CD4-positive, alpha-beta T cell treated with Interferon gamma for 1 hour (primary cell): ENCODE data around the gene DNAJC27.
A peak's percentile ranks its signal among the peaks of the same experiment; 100 is the strongest.
"Not testable (repeated sequence)": the region's sequence is repeated elsewhere in the genome, so short reads cannot be mapped to it uniquely, and the experiment has no call there.

Experiments used
- DNase-seq: peaks from one replicate; pipeline ENCODE4 v3.0.0-alpha.2; 2020

DNAJC27 gene

DNA sequence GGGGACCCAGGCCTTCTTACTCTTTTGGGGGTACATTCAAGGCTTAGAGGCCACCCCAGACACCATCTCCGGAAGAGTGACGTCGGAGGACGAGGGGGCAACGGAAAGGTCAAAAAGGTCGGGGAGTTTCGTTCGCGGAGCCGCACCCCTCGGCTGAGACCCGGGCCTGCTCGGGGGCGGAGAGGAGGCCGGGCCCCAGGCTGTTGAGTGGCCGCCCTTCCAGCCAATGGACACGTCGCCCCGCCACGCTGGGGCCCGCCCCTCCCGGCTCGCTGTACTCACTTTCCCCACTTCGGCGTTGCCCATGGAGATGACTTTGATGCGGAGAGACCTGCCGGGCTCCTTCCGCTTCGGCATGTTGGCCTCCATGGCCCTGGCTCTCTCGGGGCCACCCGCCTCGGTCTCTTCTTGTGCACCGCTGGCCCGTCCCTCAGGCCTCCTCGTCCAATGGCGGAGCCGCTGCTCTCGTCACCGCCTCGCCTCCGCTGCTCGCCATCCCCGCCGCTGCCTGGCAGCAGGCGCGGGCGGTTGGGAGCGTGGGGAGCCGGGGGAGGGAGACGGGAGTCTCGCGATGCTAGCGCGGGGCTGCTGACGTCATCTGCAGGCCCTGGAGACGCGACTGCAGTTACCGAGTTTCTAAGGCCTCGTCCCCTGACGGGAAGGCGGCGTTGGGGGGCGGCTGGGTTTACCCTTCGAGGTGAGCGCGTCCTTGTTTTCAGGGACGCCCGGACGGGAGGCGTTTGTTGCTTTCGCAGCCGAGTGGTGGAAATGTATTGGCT is at the start of gene DNAJC27:
TSS of gene DNAJC27 (minus strand) at position 420 of the 779 bp plus-strand sequence. CDS start at position 369, 51 bp downstream.
- DNase-seq = peak; percentile 98

DNA sequence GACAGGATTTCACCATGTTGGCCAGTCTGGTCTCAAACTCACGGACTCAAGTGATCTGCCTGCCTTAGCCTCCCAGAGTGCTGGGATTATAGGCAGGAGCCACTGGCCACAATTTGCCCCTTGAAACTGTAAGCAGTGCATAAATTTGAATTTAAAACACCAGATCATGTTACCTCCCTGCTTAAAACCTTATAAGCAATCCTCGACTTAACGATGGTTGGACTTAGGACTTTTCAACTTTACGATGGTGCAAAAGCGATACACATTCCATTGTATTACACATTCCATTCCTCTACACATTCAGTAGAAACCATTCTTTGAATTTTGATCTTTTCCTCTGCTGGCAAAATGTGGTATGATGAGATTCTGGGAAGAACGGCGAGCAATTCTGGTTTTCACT is 46.9 kb upstream of the DNAJC27 start:
- DNase-seq = no peak

DNA sequence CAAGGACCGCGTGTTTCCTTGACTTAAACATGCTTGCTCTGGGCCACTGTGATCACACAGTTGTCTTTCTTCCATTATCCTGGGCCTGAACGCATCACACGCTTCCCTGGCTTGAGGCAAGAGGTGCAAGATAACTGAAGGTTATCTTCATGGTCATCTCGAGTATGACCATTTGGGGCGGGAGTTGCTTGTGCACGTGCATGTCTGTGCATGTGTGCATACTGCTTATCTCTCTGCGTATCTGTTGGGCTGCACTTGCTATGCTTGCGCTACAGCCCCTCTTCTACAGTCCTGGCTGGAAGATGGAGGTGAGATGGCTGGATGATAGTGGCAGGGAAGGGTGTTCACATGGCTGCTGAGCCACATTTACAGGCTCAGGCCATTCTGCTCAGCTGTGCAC is 42.9 kb upstream of the DNAJC27 start:
- no peak for DNase-seq

DNA sequence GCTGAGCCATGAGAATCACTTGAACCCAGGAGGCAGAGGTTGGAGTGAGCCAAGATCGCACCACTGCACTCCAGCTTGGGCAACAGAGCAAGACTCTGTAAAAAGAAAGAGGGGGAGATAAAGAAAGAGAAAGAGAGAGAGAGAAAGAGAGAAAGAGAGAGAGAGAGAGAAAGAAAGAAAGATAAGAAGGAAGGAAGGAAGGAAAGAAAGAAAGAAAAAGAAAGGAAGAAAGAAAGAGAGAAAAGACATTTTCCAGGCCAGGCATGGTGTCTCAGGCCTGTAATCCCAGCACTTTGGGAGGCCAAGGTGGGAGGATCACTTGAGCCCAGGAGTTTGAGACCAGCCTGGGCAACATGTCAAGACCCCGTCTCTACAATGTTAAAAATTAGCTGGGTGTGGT is 39.6 kb upstream of the DNAJC27 start:
- not testable (repeated sequence) for DNase-seq

DNA sequence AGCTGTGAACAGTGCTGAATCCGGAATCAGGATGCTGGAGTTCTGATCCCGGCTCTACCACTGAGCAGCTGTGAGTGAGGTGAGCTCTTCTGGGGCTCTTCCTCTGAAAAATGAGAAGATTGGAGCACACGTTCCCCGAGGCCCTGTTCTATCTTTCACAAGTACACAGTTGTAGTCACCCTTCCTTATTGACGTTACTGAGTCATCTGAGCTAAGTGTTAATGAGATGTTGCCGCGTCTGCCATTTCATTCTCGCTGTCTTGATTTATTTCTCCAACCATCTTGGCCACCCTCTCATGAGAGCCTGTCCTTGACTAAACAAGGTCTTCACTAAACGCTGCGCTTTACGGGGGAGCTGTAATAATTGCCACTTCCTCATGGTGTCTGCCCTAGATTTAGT is 38.2 kb upstream of the DNAJC27 start:
- DNase-seq = no peak

DNA sequence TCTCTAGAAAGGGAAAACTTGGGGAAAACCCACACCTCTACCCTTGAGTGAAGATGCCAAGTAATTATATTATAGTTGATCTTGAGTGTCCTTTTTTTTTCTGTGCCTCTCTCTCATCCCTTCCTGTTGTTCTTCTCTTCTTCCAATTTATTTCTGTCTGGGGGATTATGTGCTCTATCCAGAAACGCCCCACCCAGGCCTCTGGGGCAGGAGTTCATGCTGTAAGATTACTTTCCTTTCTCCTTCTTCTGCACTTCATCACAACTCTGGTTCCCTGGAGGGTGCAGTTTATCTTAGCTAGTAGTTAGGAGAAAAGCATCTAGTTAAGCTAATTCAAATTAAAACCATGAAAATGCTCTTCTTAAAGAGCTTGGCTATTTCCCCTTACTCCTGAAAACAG is 30.3 kb upstream of the DNAJC27 start:
- no peak for DNase-seq

DNA sequence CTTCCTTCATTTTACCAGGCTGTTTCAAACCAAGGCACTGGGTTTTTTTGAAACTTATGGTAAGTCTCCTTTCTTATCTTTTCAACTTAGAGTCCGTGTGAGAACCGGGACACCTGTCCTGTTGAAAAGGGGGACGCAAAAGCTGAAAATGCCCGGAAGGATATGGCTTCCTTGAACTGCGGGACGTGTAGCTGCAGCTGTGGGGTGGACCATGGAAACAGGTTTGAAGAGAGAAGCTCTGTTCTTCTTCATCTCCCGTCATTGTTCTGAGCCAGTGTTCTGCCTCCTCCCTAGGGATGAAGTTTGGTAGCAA is 29.5 kb upstream of the DNAJC27 start:
- DNase-seq = no peak

DNA sequence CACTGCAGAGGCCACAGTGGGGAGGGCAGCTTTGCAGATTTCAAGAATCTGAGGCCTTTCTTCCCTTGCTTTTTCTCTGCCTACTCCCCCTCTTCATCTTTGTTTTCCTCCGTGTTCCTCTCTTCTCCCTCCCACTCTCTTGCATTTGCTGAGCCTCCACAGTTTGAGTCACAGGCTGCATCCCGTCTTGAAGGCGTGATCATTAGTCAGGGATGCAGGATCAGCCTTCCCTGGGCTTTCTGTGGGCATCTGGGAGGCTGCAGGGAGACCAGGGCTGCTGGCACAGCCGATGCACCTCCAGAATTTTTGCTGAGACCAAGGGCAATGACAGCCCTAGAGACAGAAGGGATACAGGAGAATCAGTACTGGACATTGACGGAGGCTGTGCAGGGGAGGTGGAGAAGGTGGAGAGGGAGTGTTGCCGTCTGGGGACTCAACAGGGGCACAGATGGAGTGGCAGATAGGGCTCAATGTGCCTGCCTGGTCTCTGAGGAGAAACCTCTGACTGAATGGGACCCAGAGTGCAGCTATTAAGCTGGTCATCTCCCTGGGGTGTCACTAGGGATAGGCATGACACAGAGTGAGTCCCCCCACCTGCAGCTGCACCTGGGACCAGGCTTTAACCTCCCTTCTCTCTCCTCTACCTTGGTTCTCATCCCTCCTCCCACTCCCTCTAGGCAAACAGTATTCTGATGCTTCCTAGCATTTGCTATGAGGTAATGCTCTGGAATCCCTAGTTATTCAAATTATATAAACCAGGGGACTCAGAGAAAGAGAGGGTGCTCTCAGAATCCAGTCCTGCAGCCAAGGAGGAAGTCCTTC is 29.0 kb upstream of the DNAJC27 start:
- DNase-seq = no peak

DNA sequence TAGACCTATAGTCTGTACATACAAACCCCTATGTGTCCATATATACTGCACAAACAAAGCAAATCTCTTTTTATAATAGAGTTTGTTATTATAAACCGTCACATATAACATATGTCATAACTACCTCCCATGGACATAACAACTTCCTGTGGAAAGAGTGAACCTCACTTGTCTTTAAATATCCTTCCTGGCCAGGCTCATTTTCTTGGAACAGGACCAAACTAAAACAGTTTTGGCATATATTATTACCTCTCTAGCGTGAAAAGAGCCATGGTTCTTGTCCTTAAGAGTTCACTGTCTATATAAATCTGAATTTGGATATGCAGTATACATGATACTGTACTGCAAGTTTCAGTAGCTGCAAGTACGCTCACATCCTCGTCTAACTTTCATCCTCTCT is 28.3 kb upstream of the DNAJC27 start:
- DNase-seq = no peak

DNA sequence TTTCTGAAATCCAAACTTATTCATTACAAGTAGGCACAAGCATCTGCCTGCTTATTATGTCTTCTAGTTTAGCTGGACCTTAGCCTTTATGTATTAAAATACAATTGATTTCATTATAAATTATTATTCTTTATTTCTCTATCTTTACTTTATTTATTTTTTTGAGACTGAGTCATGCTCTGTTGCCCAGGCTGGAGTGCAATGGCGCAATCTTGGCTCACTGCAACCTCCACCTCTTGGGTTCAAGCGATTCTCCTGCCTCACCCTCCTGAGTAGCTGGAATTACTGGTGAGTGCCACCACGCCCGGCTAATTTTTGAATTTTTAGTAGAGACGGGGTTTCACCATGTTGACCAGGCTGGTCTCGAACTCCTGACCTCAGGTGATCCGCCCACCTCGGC is 27.3 kb upstream of the DNAJC27 start:
- not testable (repeated sequence) for DNase-seq

DNA sequence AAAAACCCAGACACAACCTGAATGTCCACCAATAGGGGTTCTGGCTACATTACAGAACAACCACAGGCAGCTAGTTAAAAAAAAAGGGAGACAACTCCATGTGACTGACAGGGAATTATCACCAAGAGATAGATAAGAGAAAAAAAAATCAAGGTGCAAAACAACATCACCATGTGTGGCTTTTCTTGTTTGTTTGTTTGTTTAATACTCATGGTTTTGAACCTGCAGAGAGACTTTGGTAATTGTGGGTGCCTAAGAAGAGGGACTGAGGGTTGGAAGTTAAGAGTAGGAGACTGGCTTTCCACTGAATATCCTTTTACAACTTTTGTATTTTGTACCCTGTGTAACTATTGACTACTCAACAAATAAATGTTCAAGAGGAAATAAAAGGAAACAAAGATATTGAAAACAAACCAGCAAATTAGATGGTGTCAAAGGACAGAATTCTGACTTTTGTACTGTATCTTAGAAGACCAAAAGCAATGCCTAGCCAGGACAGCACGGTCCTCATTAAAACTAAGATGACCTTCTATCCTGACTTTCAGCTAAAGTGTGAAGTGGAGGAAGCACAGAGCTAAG is 22.5 kb upstream of the DNAJC27 start:
- no peak for DNase-seq

DNA sequence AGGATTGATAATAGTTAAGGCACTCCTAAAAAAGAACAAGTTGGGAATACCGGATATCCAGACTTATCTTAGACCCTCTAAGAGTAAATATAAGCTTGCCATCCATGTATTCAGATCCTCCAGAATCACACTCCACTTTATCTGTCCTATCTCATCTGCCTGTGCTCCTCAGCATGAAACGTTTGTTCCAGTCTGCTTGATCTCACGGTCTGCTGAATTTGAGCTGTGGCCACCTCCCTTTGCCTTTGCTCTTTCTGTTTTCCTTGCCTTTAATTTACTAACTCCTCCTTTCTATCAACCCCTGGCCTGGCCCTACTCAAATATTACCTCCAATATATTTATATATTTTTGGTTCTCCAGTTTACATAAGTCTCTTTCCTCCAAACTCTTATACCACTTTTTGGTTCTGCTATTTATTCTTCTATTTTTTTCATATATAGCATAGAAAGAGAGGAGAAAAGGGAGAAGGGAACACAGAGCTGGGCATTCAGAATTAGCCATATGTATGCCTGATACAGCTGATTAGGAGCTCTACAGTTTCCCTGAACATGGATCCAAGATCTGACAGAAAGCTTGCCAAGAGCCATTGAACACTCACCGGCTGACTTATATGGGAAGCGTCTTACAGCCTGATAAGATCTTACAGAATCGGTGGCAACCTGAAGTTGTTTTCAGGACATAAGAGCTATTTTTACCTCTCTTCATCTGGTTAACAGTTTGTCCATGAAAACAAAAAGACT is 21.8 kb upstream of the DNAJC27 start:
- no peak for DNase-seq

DNA sequence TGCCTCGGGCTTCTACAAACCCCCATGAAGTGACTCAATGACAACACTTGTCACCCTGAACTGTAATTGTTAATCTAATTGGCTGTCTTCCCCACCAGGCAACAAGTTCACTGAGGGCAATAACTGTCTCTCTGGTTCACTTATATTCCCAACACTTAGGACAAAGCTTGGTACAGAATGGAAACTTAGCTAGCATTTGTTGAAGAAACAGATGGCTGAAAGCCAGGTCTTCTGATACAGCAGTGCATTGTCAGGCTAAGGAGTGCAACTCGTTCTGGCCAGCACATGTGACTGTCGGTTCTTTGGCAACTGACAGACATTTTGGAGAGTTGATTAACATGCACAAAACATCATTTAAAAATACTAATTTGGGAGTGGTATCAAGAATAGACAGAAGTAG is 14.6 kb upstream of the DNAJC27 start:
- DNase-seq = no peak

DNA sequence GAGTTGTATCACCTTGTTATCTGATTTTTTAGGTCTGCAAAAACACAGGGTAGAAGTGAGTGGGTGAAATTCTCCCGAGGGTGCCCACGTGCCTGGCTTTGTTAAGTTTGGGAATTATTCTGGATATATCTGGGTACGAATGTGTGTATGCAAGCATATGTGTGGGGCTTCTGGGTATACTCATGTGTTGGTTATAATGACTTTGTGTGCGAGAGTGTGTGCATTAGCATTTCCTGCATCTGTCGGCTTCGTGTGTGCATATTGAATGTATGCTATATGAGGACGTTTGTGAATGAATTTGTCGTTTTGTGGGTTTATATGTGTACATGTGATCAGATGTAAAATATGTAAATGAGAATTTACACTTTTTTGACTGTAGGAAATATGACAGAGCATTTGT is 13.8 kb upstream of the DNAJC27 start:
- DNase-seq = no peak

DNA sequence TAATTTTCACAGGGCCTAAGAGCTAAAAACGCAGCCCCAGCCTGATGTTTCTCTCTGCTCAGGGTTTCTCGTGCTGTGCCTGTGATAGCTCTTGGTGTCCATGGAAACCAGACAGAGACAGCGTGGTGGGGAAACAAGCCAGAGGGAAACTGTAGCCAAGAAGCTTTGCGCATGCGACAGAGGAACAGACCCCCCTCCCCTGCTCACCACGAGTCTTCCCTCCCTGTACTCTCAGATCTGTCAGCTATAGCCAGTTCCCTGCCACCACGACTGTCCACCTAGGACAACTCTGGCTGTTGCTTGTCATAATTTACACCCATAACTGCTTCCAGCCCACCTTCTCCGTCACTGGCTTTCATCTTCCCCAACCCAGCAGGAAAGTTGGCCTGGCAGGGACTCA is 13.2 kb upstream of the DNAJC27 start:
- DNase-seq = no peak

DNA sequence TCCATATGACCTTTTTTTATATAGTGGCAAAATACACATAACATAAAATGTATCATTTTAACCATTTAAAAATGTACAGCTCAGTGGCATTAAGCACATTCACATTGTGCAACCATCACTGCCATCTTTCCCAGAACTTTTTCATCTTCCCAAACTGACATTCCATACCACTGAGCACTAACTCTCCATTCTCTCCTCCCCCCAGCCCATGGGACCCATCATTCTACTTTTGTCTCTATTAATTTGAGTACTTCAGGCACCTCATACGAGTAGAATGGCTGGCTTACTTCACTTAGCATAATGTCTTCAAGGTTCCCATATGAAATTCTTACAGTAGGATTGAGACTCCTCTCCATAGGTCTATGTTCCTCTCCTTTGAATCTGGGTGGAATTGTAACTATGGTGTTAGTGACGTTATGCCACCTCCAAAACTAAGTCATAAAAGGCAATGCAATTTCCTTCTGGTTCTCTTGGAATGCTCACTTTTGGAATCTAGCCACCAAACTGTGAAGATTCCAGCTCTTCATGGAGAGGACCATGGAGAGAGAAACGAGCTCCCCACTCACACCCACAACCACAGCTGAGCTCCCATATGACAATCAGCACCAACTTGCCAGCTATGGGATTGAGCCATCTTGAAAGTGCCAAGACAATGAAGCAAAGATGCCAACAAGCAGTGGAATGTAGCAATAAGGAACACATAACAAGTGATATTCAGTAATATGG is 9.8 kb upstream of the DNAJC27 start:
- no peak for DNase-seq

DNA sequence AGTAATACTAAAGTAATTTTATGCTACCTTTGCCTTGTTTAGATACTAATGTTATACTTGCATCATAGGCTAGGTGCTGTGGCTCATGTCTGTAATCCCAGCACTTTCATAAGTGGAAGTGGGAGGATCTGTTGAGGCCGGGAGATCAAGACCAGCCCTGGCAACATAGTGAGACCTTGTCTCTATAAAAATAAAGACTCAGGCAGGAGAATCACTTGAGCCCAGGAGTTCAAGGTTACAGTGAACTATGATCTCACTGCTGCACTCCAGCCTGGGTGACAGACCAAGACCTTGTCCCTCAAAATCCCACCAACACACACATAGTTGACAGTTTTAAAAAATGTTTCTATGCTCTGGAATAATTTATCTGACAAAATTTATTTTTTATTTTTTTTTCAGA is 6.9 kb upstream of the DNAJC27 start:
- no peak for DNase-seq

DNA sequence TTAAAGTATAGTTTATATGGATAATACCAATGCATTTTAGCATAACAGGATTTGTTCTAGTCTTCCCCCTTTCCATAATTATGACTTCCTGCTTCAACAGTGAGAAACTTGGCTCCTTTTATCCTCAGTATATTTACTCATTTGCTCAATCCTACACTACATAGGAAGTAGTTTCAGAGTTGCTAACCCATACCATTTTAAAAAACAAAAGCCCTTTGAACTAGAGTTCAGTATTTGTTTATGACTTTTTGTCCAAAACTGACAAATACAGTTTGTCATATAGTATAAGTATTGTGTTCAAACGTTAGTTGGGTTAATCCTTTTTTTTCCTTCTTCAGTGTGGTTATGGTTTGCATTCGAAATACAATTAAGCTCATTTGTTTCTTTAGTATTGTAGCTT is 5.9 kb upstream of the DNAJC27 start:
- no peak for DNase-seq

DNA sequence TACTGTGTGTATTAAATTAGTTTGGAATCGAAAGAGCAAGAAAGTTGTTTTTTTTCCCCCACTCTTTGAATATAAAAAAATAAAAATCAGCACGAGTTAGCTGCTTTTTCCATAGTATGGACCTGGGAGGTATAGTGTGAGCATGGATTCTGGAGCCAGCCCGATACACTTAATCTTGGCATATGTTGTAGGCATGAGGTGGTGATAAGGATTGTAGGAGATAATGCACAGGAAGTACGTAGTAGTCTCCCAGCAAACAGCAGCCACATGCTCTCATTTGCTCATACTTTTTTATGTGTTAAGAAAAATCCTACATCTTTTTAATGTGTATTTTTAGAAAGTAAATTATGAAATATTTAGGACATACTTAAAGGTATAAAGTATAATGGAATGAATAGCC is 2.1 kb upstream of the DNAJC27 start:
- DNase-seq = no peak

DNA sequence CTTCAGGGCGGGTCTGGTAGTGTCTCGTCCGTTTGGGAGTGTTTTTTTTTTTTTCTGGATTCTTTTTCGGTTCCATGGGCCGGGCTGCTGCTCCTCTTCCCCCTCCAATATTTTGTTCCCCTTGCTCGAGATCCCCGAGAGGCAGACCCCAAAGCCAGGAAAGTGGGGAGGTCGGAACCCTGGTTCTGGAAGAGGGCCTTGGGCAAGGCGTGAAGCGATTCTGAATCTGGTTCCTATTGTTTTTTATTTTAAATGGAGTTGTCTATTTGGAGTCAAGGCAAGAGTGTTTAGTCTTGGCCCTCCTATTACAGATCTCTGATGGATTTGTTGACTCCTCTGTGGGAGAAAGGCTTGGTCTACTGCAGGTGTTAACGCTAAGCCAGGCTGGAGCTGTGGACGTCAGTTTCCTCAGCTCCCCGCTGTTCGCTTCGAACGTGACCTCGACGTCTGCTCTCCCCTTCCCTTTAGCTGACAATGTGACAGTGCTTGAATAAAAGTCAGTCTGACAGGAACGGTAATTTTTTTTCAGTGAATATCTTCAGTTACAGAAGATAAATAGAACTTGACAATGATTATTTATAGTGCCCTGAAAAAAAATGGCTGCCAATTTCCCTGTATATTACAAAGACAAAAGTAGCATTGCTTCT is 683 bp upstream of the DNAJC27 start:
- peak; percentile 40 for DNase-seq

DNA sequence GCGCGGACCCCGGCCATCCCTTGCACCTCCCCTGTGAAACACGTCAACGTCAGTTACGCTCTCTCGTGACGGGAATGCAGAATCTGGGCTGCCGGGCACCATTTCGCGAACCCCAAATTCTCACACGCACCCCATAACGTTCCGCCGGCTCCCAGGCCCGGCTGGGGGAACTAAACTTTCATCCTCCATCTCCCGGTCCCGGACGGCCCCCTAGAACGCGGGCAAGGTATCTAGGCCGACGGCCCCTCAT is 544 bp downstream of the DNAJC27 start:
- DNase-seq = no peak

DNA sequence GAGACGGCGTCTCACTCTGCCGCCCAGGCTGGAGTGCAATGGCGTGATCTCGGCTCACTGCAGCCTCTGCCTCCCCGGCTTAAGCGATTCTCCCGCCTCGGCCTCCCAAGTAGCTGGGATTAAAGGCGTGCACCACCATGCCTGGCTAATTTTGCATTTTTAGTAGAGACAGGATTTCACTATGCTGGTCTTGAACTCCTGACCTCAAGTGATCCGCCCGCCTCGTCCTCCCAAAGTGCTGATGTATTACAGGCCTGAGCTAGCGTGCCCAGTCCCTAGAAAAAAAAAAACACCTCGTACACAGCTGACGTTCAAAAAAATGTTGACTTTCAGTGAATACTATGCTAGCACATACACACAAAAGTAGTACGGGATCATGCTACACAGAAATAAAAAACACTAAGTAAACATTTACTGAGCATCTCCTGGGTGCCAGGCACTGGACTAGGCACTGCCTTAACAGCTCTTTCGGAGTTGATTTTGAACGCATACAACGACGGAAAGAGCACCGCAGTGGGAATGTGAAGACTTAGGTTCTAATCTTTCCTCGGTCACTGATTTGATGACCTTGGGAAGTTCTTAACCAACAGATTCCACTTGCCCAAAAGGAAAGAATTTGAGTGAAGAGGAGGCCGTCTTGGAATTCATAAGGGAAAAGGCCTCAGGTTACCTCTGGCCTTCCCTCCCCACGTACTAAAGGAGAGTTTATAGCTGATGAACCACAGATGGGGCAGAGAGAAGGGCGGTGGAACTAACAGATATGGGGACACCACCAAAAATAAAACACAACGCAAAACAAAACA is 1.1 kb downstream of the DNAJC27 start:
- DNase-seq = no peak
